ENCODE results near the gene SLC24A4. TPM values are rescaled to one million over a fixed set of nuclear protein-coding genes. Genes with fewer than 3 reads are reported as not detected.

The SLC24A4 gene
- polyA plus RNA-seq, 4 donors = 0.11 to 0.81 (median 0.25) TPM

- DNase-seq (ENCODE audit: low read depth in 4 of 4, low spot score in 3 of 4) = peak in 1 of 4 donors; percentile 18
Measured at GRCh38 chr14:92513966-92514843, 191.2 kb downstream of the SLC24A4 start.

GRCh38 chr14:92514844-92515514, 192.0 kb downstream of the SLC24A4 start:
- DNase-seq (ENCODE audit: low read depth in 4 of 4, low spot score in 3 of 4) = no peak

DNA sequence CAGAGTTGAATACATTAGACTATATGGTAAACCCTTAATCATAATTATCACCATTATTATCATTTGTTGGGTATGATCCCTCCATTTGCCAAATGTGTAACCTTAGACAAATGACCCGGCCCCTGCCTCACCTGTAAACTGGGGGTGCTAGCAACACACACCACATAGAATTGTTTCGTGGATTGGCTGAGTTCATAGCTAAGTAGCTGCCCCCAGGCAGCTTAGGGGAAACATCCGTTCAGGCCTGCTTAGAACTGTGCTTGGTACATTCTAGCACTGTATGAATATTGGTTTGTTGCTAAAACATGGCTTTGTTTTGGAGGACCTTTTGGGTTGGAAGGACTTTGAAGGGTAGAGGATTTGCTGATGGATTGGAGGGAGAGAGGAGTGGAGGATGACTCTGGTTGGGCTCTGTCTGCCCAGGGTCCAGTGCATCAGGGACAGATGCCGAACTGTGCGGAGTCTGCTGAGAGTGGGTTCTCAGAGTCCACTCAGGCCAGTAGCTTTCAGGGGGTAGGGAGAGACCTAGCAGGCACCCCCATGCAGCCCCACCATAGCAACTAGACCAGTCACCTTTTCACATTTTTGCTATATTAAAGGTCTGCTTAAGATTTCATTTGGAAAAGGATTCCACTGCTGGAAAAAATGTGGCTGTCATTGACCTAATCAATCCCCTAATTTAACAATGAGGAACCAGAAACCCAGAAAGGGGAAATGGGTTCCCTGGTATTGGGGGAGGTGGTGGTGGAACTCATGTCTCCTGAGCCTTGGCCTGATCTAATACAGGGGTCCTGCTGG, 192.8 kb downstream of the SLC24A4 start:
- DNase-seq (ENCODE audit: low read depth in 4 of 4, low spot score in 3 of 4) = no peak

GRCh38 chr14:92516344-92516965, 193.5 kb downstream of the SLC24A4 start:
- DNase-seq (ENCODE audit: low read depth in 4 of 4, low spot score in 3 of 4) = no peak

- DNase-seq (ENCODE audit: low read depth in 4 of 4, low spot score in 3 of 4) = no peak
Measured at GRCh38 chr14:92516966-92517506, 194.1 kb downstream of the SLC24A4 start.

DNA sequence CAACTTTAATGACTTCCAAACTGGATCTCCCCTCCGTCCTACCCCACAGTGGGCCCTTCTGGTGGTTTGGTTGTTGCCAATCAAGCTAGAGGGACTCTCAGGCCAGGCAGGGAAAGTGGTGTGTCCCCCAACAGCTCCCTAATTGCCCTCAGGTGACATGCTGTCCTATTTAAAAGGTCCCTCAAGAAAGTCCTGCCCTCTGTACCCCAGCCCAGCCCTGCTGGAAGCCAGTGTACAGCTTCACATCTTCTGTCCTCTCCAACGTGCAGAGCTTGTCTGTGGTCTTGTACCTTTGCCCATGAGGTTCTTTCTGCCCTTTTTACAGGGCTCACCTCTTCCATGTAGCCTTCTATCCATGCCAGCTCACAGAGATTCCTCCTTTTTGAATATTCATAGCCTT, 194.8 kb downstream of the SLC24A4 start:
- no peak for DNase-seq (ENCODE audit: low read depth in 4 of 4, low spot score in 3 of 4)

- no peak for DNase-seq (ENCODE audit: low read depth in 4 of 4, low spot score in 3 of 4)
Measured at GRCh38 chr14:92519246-92520101, 196.5 kb downstream of the SLC24A4 start.

GRCh38 chr14:92520102-92521057, 197.4 kb downstream of the SLC24A4 start:
- DNase-seq (ENCODE audit: low read depth in 4 of 4, low spot score in 3 of 4) = no peak

DNA sequence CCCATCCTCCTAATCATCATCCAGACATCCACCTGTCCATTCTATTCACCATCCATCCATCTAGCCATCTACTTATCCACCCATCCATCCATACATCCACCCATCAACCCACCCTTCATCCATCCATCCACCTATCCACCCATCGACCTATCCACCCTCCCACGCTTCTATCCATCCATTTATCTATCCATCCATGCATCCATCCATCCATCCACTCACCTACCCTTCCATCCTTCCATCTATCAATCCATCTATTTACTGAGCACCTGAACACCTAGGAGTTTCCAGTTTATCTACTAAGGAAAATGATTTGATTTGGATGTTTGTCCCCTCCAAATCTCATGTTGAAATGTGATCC, 198.1 kb downstream of the SLC24A4 start:
- no peak for DNase-seq (ENCODE audit: low read depth in 4 of 4, low spot score in 3 of 4)

- DNase-seq (ENCODE audit: low read depth in 4 of 4, low spot score in 3 of 4) = no peak
Measured at GRCh38 chr14:92523752-92524151, 200.8 kb downstream of the SLC24A4 start.

GRCh38 chr14:92524602-92525185, 201.7 kb downstream of the SLC24A4 start:
- no peak for DNase-seq (ENCODE audit: low read depth in 4 of 4, low spot score in 3 of 4)

- DNase-seq (ENCODE audit: low read depth in 4 of 4, low spot score in 3 of 4) = no peak
Measured at GRCh38 chr14:92525322-92526095, 202.5 kb downstream of the SLC24A4 start.

GRCh38 chr14:92527721-92528120, 204.8 kb downstream of the SLC24A4 start:
- DNase-seq (ENCODE audit: low read depth in 4 of 4, low spot score in 3 of 4) = no peak

GRCh38 chr14:92528486-92529100, 205.6 kb downstream of the SLC24A4 start:
- no peak for DNase-seq (ENCODE audit: low read depth in 4 of 4, low spot score in 3 of 4)

- DNase-seq (ENCODE audit: low read depth in 4 of 4, low spot score in 3 of 4) = no peak
Measured at GRCh38 chr14:92529903-92530302, 206.9 kb downstream of the SLC24A4 start.

- no peak for DNase-seq (ENCODE audit: low read depth in 4 of 4, low spot score in 3 of 4)
Measured at GRCh38 chr14:92531106-92531873, 208.3 kb downstream of the SLC24A4 start.
